ENCODE measurements around the gene DDX10.
"Not testable (repeated sequence)": the region's sequence is repeated elsewhere in the genome, so short reads cannot be mapped to it uniquely, and the experiment has no call there.

Gene DDX10

DNA sequence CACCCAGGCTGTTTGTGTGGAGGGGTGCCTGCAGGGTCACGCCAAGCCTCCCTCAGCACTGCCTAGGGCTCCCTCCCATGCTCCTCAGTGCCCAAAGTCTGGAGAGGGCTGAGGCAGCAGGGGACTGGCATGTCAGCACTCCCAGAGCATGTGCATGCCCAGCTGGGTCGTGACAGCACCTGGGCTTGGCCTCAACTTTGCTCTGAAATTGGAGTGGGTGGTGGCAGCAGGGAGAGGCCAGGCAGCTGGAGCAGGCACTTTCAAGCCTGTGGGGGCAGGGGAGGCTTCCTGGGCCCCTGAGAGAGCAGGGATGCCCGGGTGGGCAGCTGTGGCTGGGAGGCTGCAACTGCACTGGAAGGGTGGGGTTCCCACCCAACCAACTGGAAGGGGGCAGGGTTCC is 35.6 kb upstream of the DDX10 start:
- Histone ChIP-seq H3K27ac (ENCODE audit: low read depth in 2 of 2, low read length in 2 of 2) (peak overlapping the region in 1 of 2 donors; percentile 23), H3K9me3 (ENCODE audit: control insufficient read depth in 2 of 2, low read length in 2 of 2) (peaks cover 0 to 5% of the 10 kb centered on the region in 2 donors), H3K27me3 (ENCODE audit: control insufficient read depth in 2 of 2, insufficient read depth in 2 of 2, low read length in 2 of 2) (no peaks in the 10 kb centered on the region), H3K9ac (ENCODE audit: low read depth in 1 of 2, low read length in 2 of 2) (no peak overlapping the region), H3K36me3 (ENCODE audit: control insufficient read depth in 2 of 2, insufficient read depth in 2 of 2, low read length in 2 of 2) (no peaks in the 10 kb centered on the region), H3K4me1 (ENCODE audit: control insufficient read depth in 2 of 2, insufficient read depth in 2 of 2, low read length in 2 of 2) (peaks cover 3 to 10% of the 10 kb centered on the region in 2 donors), H3K4me3 (ENCODE audit: low read length in 2 of 2) (no peak overlapping the region)

DNA sequence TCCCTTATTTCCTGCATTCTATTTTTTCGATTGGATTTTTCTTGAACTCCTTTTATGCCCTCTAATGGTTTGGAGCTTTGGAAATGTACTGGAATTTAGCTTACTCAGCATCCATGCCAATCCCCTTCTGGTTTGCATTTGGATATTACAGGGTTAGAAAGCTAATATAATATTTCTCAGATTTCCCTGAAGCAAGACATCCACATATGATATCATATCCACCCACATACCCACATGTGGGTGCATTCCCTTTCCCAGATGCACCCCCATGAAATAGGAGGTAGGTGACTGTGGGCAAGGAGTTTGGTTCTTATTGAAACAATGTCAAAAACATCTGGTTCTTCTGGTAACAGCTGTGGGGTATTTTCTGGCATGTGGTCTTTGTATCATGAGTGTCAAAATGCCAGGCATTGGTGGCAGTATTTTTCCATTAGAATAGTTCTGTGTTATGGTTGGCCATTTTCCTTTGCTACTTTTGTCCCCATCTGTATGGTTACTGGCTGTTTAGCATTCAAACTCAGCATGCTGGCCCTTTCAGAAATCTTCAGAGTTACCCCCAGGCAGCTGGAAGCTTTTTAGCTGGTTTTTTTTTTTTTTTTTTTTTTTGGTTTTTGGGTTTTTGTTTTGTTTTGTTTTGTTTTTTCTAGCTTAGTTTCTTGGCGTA is 32.7 kb upstream of the DDX10 start:
- Histone ChIP-seq H3K27me3 (ENCODE audit: control insufficient read depth in 2 of 2, insufficient read depth in 2 of 2, low read length in 2 of 2) (no peaks in the 10 kb centered on the region), H3K27ac (ENCODE audit: low read depth in 2 of 2, low read length in 2 of 2) (no peak overlapping the region), H3K9me3 (ENCODE audit: control insufficient read depth in 2 of 2, low read length in 2 of 2) (peaks cover 0 to 5% of the 10 kb centered on the region in 2 donors), H3K4me1 (ENCODE audit: control insufficient read depth in 2 of 2, insufficient read depth in 2 of 2, low read length in 2 of 2) (peaks cover 0 to 2% of the 10 kb centered on the region in 2 donors), H3K9ac (ENCODE audit: low read depth in 1 of 2, low read length in 2 of 2) (no peak overlapping the region), H3K36me3 (ENCODE audit: control insufficient read depth in 2 of 2, insufficient read depth in 2 of 2, low read length in 2 of 2) (no peaks in the 10 kb centered on the region), H3K4me3 (ENCODE audit: low read length in 2 of 2) (no peak overlapping the region)

DNA sequence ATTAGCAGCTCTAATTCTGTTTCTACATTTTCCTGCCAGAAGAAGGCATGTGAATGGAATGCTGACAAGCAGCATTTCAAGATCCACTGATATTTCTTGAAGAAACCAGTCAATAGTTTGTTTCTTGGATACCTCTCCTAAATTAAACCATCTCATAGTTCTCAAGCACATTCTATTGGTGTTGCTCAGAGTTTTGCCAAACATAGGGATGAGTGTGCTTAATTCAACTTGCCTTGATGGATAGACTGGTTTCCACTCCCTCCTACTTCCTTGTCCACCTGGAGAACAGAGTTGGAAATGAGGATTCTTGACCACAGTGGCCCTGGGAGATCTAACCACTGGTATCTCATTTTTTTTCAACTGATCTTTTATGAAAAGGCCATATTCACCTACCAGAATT is 29.8 kb upstream of the DDX10 start:
- H3K36me3 ChIP-seq (ENCODE audit: control insufficient read depth in 2 of 2, insufficient read depth in 2 of 2, low read length in 2 of 2), result no peaks in the 10 kb centered on the region
- H3K9ac ChIP-seq (ENCODE audit: low read depth in 1 of 2, low read length in 2 of 2), result no peak overlapping the region
- no peak overlapping the region for H3K4me3 ChIP-seq (ENCODE audit: low read length in 2 of 2)
- no peaks in the 10 kb centered on the region for H3K9me3 ChIP-seq (ENCODE audit: control insufficient read depth in 2 of 2, low read length in 2 of 2)
- H3K27ac ChIP-seq (ENCODE audit: low read depth in 2 of 2, low read length in 2 of 2), result no peak overlapping the region
- H3K27me3 ChIP-seq (ENCODE audit: control insufficient read depth in 2 of 2, insufficient read depth in 2 of 2, low read length in 2 of 2), result no peaks in the 10 kb centered on the region
- no peaks in the 10 kb centered on the region for H3K4me1 ChIP-seq (ENCODE audit: control insufficient read depth in 2 of 2, insufficient read depth in 2 of 2, low read length in 2 of 2)

DNA sequence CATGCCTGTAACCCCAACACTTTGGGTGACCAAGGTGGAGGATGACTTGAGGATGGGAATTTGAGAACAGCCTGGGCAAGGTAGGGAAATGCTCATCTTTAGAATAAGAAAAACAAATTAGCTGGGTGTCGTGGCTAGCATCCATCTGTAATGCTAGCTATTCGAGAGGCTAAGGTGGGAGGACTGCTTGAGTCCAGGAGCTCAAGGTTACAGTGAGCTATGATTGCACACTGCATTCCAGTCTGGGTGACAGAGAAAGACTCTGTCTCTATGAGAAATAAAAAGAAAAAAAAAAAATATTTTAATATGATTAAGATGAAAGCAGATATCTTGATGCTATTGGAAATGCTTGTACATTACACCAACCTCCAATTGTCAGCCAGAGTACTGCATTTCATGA is 28.6 kb upstream of the DDX10 start:
- H3K4me3 ChIP-seq (ENCODE audit: low read length in 2 of 2), result no peak overlapping the region
- no peak overlapping the region for H3K27ac ChIP-seq (ENCODE audit: low read depth in 2 of 2, low read length in 2 of 2)
- no peak overlapping the region for H3K9ac ChIP-seq (ENCODE audit: low read depth in 1 of 2, low read length in 2 of 2)
- no peaks in the 10 kb centered on the region for H3K4me1 ChIP-seq (ENCODE audit: control insufficient read depth in 2 of 2, insufficient read depth in 2 of 2, low read length in 2 of 2)
- no peaks in the 10 kb centered on the region for H3K9me3 ChIP-seq (ENCODE audit: control insufficient read depth in 2 of 2, low read length in 2 of 2)
- H3K27me3 ChIP-seq (ENCODE audit: control insufficient read depth in 2 of 2, insufficient read depth in 2 of 2, low read length in 2 of 2), result no peaks in the 10 kb centered on the region
- H3K36me3 ChIP-seq (ENCODE audit: control insufficient read depth in 2 of 2, insufficient read depth in 2 of 2, low read length in 2 of 2), result no peaks in the 10 kb centered on the region

DNA sequence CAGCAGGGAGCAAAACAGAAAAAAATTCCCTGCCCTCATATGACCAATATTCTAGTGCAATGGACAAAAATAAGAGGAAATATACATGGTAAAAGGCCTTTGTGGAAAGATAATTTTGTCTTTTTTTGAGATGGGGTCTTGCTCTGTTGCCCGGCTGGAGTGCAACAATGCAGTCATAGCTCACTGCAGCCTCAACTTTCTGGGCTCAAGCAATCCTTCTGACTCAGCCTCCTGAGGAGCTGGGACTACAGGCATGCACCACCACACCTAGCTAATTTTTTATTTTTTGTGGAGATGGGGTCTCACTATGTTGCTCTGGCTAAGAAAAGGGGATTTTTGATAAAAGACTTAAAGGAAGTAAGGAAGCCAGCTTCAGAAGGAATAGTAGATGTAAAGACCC is 25.7 kb upstream of the DDX10 start:
- Histone ChIP-seq H3K4me3 (ENCODE audit: low read length in 2 of 2) (no peak overlapping the region), H3K27me3 (ENCODE audit: control insufficient read depth in 2 of 2, insufficient read depth in 2 of 2, low read length in 2 of 2) (no peaks in the 10 kb centered on the region), H3K9me3 (ENCODE audit: control insufficient read depth in 2 of 2, low read length in 2 of 2) (no peaks in the 10 kb centered on the region), H3K27ac (ENCODE audit: low read depth in 2 of 2, low read length in 2 of 2) (no peak overlapping the region), H3K4me1 (ENCODE audit: control insufficient read depth in 2 of 2, insufficient read depth in 2 of 2, low read length in 2 of 2) (no peaks in the 10 kb centered on the region), H3K36me3 (ENCODE audit: control insufficient read depth in 2 of 2, insufficient read depth in 2 of 2, low read length in 2 of 2) (no peaks in the 10 kb centered on the region), H3K9ac (ENCODE audit: low read depth in 1 of 2, low read length in 2 of 2) (no peak overlapping the region)

DNA sequence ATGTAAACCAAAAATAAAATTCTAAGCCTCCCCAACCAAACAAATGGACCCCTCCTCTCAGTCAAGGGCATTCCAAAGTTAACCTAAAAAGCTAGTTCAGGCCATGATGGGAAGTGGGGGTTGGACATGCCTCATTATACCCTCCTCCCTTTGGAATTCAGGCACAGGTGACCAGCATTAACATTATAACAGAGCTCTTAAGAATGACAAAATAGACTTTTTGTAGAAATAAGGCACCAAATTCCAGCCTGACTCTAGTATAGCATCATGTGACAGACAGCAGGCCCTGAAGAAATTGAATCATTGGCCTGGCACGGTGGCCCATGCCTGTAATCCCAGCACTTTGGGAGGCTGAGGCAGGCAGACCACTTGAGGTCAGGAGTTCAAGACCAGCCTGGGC is 23.1 kb upstream of the DDX10 start:
- H3K36me3 ChIP-seq (ENCODE audit: control insufficient read depth in 2 of 2, insufficient read depth in 2 of 2, low read length in 2 of 2); H3K4me3 ChIP-seq (ENCODE audit: low read length in 2 of 2); H3K27me3 ChIP-seq (ENCODE audit: control insufficient read depth in 2 of 2, insufficient read depth in 2 of 2, low read length in 2 of 2); H3K27ac ChIP-seq (ENCODE audit: low read depth in 2 of 2, low read length in 2 of 2); H3K9me3 ChIP-seq (ENCODE audit: control insufficient read depth in 2 of 2, low read length in 2 of 2); H3K4me1 ChIP-seq (ENCODE audit: control insufficient read depth in 2 of 2, insufficient read depth in 2 of 2, low read length in 2 of 2); H3K9ac ChIP-seq (ENCODE audit: low read depth in 1 of 2, low read length in 2 of 2): not testable (repeated sequence)

DNA sequence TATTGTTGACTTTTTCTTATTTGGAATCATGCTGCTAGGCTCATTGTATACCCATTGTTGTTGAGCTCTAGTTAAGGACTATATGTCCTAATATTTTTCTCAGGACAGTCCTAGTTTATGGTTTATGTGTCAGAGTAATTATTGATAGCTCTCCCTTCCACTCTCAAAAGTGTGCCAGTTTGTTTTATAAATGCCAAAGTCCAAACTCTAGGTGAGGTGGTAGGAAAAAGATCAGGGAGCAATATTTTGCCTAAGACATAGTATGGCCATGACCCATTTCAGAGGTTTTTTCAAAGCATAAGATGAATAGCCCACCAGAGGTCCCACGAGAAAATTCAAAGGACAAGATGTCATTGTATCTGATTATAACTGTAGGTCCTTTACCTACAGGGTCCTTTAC is 20.9 kb upstream of the DDX10 start:
- H3K9me3 ChIP-seq (ENCODE audit: control insufficient read depth in 2 of 2, low read length in 2 of 2), result no peaks in the 10 kb centered on the region

DNA sequence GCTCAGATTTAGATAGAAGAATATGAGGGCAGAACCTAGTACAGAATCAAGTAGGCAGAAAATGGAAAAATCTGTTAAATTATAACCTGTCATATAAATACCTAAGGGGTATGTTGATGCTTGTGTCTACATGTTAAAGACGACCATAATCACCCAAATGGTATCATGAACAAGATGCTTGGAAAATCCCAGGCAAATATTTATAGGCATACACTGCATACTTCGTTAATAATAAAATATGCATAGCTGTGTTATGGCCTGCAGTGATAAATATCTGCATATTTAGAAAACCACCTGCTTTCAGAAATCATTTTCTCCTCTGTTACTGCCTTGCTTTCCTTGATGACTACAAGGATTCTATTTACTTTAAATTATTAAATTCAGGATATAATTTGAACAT is 18.9 kb upstream of the DDX10 start:
- Histone ChIP-seq H3K27me3 (ENCODE audit: control insufficient read depth in 2 of 2, insufficient read depth in 2 of 2, low read length in 2 of 2) (no peaks in the 10 kb centered on the region), H3K36me3 (ENCODE audit: control insufficient read depth in 2 of 2, insufficient read depth in 2 of 2, low read length in 2 of 2) (no peaks in the 10 kb centered on the region), H3K27ac (ENCODE audit: low read depth in 2 of 2, low read length in 2 of 2) (no peak overlapping the region), H3K4me1 (ENCODE audit: control insufficient read depth in 2 of 2, insufficient read depth in 2 of 2, low read length in 2 of 2) (peaks cover 0 to 11% of the 10 kb centered on the region in 2 donors), H3K9ac (ENCODE audit: low read depth in 1 of 2, low read length in 2 of 2) (no peak overlapping the region), H3K9me3 (ENCODE audit: control insufficient read depth in 2 of 2, low read length in 2 of 2) (no peaks in the 10 kb centered on the region), H3K4me3 (ENCODE audit: low read length in 2 of 2) (no peak overlapping the region)

More for the DNA sequence above, 20.9 kb upstream of the DDX10 start:
- Histone ChIP-seq H3K27me3 (ENCODE audit: control insufficient read depth in 2 of 2, insufficient read depth in 2 of 2, low read length in 2 of 2) (no peaks in the 10 kb centered on the region), H3K4me3 (ENCODE audit: low read length in 2 of 2) (no peak overlapping the region), H3K9ac (ENCODE audit: low read depth in 1 of 2, low read length in 2 of 2) (no peak overlapping the region), H3K27ac (ENCODE audit: low read depth in 2 of 2, low read length in 2 of 2) (no peak overlapping the region), H3K4me1 (ENCODE audit: control insufficient read depth in 2 of 2, insufficient read depth in 2 of 2, low read length in 2 of 2) (peaks cover 0 to 11% of the 10 kb centered on the region in 2 donors), H3K36me3 (ENCODE audit: control insufficient read depth in 2 of 2, insufficient read depth in 2 of 2, low read length in 2 of 2) (no peaks in the 10 kb centered on the region)

DNA sequence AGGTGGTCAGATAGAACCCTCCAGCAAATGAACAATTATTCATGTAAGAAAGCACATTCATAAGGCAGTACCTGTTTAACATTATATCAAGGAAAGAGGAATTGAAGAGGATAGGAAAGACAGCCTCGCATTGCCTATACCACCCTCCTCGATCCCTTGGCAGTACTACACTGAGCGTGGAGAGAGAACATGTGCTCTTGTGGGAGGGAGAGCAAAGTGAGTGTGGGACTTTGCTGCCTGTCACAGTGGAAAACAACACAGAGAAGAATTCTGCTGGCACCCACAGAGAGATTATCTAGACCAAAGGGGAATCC is 17.5 kb upstream of the DDX10 start:
- Histone ChIP-seq H3K9ac (ENCODE audit: low read depth in 1 of 2, low read length in 2 of 2) (no peak overlapping the region), H3K4me1 (ENCODE audit: control insufficient read depth in 2 of 2, insufficient read depth in 2 of 2, low read length in 2 of 2) (peaks cover 0 to 11% of the 10 kb centered on the region in 2 donors), H3K9me3 (ENCODE audit: control insufficient read depth in 2 of 2, low read length in 2 of 2) (no peaks in the 10 kb centered on the region), H3K27me3 (ENCODE audit: control insufficient read depth in 2 of 2, insufficient read depth in 2 of 2, low read length in 2 of 2) (no peaks in the 10 kb centered on the region), H3K4me3 (ENCODE audit: low read length in 2 of 2) (no peak overlapping the region), H3K36me3 (ENCODE audit: control insufficient read depth in 2 of 2, insufficient read depth in 2 of 2, low read length in 2 of 2) (no peaks in the 10 kb centered on the region), H3K27ac (ENCODE audit: low read depth in 2 of 2, low read length in 2 of 2) (no peak overlapping the region)

DNA sequence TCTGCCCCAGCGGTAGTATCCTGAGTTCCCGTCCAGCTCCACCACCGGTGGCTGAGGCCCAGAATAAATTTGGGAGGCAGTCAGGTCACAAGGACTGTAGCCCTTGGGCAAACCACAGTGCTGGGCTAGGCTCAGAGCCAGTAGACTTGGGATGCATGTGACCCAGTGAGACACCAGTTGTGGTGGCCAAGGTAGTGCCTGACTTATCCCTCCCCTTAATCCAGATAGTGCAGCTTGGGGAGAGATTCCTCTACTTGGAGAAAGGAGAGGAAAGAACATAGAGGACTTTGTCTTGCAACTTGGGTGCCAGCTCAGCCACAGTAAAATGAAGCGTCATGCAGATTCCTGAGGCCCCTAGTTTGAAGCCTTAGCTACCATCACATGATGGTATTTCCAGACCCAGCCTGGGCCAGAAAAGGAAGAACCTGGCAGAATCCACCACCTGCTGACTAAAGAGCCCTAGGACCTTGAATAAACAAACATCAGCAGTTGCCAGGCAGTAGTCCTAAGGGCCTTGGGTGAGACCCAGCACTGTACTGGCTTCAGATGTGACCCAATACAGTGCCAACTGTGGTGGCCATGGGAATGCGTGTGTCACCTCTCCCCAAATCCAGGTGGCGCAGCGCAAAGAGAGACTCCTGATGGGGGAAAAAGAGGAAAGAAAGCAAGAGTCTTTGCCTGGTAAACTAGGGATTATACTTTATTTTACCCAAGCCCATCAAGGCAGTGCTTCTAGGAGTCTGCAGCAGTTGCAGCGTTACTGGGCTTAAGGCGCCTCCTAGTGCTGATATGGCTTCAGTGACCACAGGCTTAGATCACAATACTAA is 17.0 kb upstream of the DDX10 start:
- no peak overlapping the region for H3K4me3 ChIP-seq (ENCODE audit: low read length in 2 of 2)
- no peak overlapping the region for H3K27ac ChIP-seq (ENCODE audit: low read depth in 2 of 2, low read length in 2 of 2)
- no peak overlapping the region for H3K9ac ChIP-seq (ENCODE audit: low read depth in 1 of 2, low read length in 2 of 2)
- no peaks in the 10 kb centered on the region for H3K36me3 ChIP-seq (ENCODE audit: control insufficient read depth in 2 of 2, insufficient read depth in 2 of 2, low read length in 2 of 2)
- no peaks in the 10 kb centered on the region for H3K9me3 ChIP-seq (ENCODE audit: control insufficient read depth in 2 of 2, low read length in 2 of 2)
- H3K4me1 ChIP-seq (ENCODE audit: control insufficient read depth in 2 of 2, insufficient read depth in 2 of 2, low read length in 2 of 2), result peaks cover 0 to 11% of the 10 kb centered on the region in 2 donors
- no peaks in the 10 kb centered on the region for H3K27me3 ChIP-seq (ENCODE audit: control insufficient read depth in 2 of 2, insufficient read depth in 2 of 2, low read length in 2 of 2)

Data from mucosa of rectum (tissue), 2 donors.